Ishikawa (cell line): ENCODE measurements around the gene CBFA2T2.

Experiments
- CEBPB ChIP-seq: IDR thresholded peaks from 2 replicates; pipeline ENCODE4 v1.6.1; 2012
- CREB1 ChIP-seq: IDR thresholded peaks from 2 replicates; pipeline ENCODE4 v1.6.1; 2012; ENCODE audit warnings: low read depth
- EGR1 ChIP-seq: IDR thresholded peaks from 2 replicates; pipeline ENCODE4 v1.6.1; 2012
- EP300 ChIP-seq: IDR thresholded peaks from 2 replicates; pipeline ENCODE4 v1.6.1; 2012; ENCODE audit warnings: borderline replicate concordance
- FOXM1 ChIP-seq: IDR thresholded peaks from 2 replicates; pipeline ENCODE4 v1.6.1; 2012; ENCODE audit warnings: low read depth, borderline replicate concordance
- NFIC ChIP-seq: IDR thresholded peaks from 2 replicates; pipeline ENCODE4 v1.6.1; 2012
- RAD21 ChIP-seq: IDR thresholded peaks from 2 replicates; pipeline ENCODE4 v1.6.1; 2012; ENCODE audit warnings: low read depth
- TAF1 ChIP-seq: IDR thresholded peaks from 2 replicates; pipeline ENCODE4 v1.6.1; 2012; ENCODE audit warnings: low read depth, mild to moderate bottlenecking
- TCF12 ChIP-seq: IDR thresholded peaks from 2 replicates; pipeline ENCODE4 v1.6.1; 2012; ENCODE audit warnings: low read depth
- TEAD4 ChIP-seq: IDR thresholded peaks from 2 replicates; pipeline ENCODE4 v1.6.1; 2012
- YY1 ChIP-seq: IDR thresholded peaks from 2 replicates; pipeline ENCODE4 v1.6.1; 2012; ENCODE audit warnings: low read depth
- ZBTB7A ChIP-seq: IDR thresholded peaks from 2 replicates; pipeline ENCODE4 v1.6.1; 2012; ENCODE audit warnings: low read depth
- TF ChIP-seq, protein P1 (sequence below): IDR thresholded peaks from 2 replicates; pipeline ENCODE4 v1.6.1; 2012
- TF ChIP-seq, protein P2 (sequence below): IDR thresholded peaks from 2 replicates; pipeline ENCODE4 v1.6.1; 2012; ENCODE audit warnings: low read depth, mild to moderate bottlenecking
- TF ChIP-seq, protein P3 (sequence below): IDR thresholded peaks from 2 replicates; pipeline ENCODE4 v1.6.1; 2012

Gene CBFA2T2

DNA sequence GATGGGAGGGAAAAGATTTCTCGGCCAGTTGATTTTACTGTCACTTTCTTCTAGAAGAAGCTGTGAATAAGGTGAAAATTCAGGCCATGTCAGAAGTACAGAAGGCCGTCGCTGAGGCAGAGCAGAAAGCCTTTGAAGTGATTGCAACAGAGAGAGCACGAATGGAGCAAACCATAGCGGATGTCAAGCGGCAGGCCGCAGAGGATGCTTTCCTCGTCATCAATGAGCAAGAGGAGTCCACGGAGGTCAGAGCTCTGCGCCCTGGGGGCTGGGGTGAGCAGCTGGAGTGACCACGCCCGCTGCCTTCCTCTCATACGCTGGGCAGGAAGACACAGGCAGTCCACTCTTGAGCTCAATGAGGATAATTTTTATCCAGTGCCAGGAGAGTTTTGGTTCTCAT is 150.4 kb downstream of the CBFA2T2 start:
- TF ChIP-seq, protein P1, sequence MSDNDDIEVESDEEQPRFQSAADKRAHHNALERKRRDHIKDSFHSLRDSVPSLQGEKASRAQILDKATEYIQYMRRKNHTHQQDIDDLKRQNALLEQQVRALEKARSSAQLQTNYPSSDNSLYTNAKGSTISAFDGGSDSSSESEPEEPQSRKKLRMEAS: no peak
- TF ChIP-seq, protein P2, sequence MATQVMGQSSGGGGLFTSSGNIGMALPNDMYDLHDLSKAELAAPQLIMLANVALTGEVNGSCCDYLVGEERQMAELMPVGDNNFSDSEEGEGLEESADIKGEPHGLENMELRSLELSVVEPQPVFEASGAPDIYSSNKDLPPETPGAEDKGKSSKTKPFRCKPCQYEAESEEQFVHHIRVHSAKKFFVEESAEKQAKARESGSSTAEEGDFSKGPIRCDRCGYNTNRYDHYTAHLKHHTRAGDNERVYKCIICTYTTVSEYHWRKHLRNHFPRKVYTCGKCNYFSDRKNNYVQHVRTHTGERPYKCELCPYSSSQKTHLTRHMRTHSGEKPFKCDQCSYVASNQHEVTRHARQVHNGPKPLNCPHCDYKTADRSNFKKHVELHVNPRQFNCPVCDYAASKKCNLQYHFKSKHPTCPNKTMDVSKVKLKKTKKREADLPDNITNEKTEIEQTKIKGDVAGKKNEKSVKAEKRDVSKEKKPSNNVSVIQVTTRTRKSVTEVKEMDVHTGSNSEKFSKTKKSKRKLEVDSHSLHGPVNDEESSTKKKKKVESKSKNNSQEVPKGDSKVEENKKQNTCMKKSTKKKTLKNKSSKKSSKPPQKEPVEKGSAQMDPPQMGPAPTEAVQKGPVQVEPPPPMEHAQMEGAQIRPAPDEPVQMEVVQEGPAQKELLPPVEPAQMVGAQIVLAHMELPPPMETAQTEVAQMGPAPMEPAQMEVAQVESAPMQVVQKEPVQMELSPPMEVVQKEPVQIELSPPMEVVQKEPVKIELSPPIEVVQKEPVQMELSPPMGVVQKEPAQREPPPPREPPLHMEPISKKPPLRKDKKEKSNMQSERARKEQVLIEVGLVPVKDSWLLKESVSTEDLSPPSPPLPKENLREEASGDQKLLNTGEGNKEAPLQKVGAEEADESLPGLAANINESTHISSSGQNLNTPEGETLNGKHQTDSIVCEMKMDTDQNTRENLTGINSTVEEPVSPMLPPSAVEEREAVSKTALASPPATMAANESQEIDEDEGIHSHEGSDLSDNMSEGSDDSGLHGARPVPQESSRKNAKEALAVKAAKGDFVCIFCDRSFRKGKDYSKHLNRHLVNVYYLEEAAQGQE: no peak
- TF ChIP-seq TCF12 (no peak), FOXM1 (no peak)

DNA sequence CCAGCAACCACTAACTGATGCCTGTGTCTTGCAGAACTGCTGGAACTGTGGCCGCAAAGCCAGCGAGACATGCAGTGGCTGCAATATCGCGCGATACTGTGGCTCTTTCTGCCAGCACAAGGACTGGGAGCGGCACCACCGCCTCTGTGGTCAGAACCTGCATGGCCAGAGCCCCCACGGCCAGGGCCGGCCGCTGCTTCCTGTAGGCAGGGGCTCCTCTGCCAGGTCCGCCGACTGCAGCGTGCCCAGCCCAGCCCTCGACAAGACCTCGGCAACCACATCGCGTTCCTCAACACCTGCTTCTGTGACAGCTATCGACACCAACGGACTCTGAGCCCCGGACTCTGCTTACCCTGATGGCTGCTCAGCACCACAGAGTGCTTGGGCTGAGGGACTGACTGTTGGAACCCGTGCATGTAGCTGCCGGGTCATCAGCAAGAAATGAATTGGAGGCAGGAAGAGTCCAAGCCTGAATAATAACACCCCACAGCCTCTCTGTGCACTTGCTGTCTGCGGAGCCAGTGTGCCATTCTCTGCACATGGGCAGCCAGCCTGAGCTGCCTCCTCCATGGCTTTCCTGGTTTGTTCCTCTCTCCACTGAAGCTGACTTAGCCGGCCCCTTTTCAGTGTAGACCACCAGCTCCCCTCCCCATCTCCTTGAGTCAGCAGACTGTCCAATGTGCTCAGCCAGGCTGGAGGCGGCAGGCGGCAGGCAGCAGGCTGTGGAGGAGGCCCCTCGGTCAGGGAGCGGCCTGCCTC is 154.6 kb downstream of the CBFA2T2 start:
- TF ChIP-seq TAF1 (no peak), TEAD4 (no peak), EGR1 (no peak), RAD21 (no peak), CREB1 (no peak), FOXM1 (no peak), ZBTB7A (no peak), CEBPB (no peak), TCF12 (no peak), EP300 (no peak), NFIC (no peak), YY1 (no peak)
- TF ChIP-seq, protein P2: no peak
- TF ChIP-seq, protein P3, sequence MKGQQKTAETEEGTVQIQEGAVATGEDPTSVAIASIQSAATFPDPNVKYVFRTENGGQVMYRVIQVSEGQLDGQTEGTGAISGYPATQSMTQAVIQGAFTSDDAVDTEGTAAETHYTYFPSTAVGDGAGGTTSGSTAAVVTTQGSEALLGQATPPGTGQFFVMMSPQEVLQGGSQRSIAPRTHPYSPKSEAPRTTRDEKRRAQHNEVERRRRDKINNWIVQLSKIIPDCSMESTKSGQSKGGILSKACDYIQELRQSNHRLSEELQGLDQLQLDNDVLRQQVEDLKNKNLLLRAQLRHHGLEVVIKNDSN: no peak
- TF ChIP-seq, protein P1: no peak

DNA sequence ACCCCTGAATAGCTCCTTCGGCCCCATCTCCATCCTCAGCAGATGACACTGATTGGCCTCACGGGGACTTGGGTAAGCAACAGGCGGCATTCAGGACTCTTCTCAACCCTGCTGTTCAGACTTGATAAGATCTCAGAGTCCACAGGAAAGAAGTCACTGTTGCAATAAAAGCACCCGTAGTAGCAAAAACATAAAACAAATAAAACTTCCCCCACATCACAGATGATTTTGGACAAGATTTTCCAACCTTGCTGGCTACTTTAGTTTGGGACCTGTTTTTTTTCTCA is 155.1 kb downstream of the CBFA2T2 start:
- TF ChIP-seq TEAD4 (no peak), FOXM1 (no peak), TCF12 (no peak), CREB1 (no peak), YY1 (no peak), NFIC (no peak), EP300 (no peak), TAF1 (no peak), CEBPB (no peak), EGR1 (no peak)
- TF ChIP-seq, protein P2: no peak
- TF ChIP-seq, protein P1: no peak

DNA sequence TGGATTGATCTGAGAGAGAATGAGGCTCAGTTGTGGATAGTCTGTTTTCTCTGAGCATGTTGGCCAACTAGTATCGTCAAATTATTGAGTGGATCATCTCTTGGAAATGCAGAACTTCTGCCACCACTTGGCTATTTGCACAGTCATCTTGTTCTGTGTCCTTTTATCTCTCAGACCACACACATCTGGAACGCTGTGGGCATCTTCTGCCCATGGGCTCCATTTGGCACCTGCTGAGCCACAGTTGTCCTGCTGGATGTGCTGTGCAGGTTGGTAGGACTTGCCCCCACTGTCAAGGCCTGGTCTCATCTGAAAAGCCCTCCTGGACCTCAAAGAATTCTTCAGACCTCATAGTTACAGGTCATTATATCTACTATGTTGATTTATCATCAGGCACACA is 155.5 kb downstream of the CBFA2T2 start:
- TF ChIP-seq TEAD4 (no peak), YY1 (no peak), EP300 (no peak), TAF1 (no peak), FOXM1 (no peak), CEBPB (no peak), NFIC (no peak), TCF12 (no peak), CREB1 (no peak), RAD21 (no peak), ZBTB7A (no peak)
- TF ChIP-seq, protein P3: no peak
- TF ChIP-seq, protein P1: no peak
- TF ChIP-seq, protein P2: no peak
